Esophagus squamous epithelium (tissue), 5 donors: ENCODE measurements around the gene NEUROG1. TPM values are rescaled to one million over a fixed set of nuclear protein-coding genes. Genes with fewer than 3 reads are reported as not detected.

Experiments
- DNase-seq: peaks from one replicate; lab custom pipeline; 2025; lab: John Stamatoyannopoulos, UW
- H3K27ac ChIP-seq, 4 donors: fragments of 200-600 bp; sonication (generic); one replicate each; pipeline ENCODE4 v1.5.1; 2016 to 2019; ENCODE audit warnings: mild to moderate bottlenecking in 1 of 4
- H3K27me3 ChIP-seq, 4 donors: fragments of 200-600 bp; sonication (generic); 1 replicate in 3 of 4; 2 replicates in 1 of 4; pipeline versions ENCODE4 v1.5.1 to v1.6.0; 2017 to 2021; ENCODE audit warnings: antibody characterized with exemption in 1 of 4
- H3K36me3 ChIP-seq, 3 donors: fragments of 200-600 bp; sonication (generic); one replicate each; pipeline ENCODE4 v1.5.1; 2016 to 2019
- H3K4me1 ChIP-seq, 3 donors: fragments of 200-600 bp; sonication (generic); one replicate each; pipeline ENCODE4 v1.5.1; 2017 to 2019
- H3K4me3 ChIP-seq, 4 donors: fragments of 200-600 bp; sonication (generic); 1 replicate in 3 of 4; 2 replicates in 1 of 4; pipeline ENCODE4 v1.5.1; 2016 to 2019; ENCODE audit warnings: mild to moderate bottlenecking in 2 of 4, moderate library complexity in 1 of 4
- H3K9me3 ChIP-seq, 3 donors: fragments of 200-600 bp; sonication (generic); one replicate each; pipeline ENCODE4 v1.5.1; 2016 to 2019
- CTCF ChIP-seq, 6 experiments: fragments of 450-650 bp in 4 of 6; fragments of 200-600 bp in 2 of 6; sonication (generic) in 2 of 6; IDR thresholded peaks; one replicate each; pipeline ENCODE4 v1.5.1; 2016 to 2019; ENCODE audit warnings: antibody characterized with exemption in 6 of 6, mild to moderate bottlenecking in 4 of 6, moderate library complexity in 4 of 6
- POLR2A ChIP-seq, 4 donors: fragments of 450-650 bp; IDR thresholded peaks; one replicate each; pipeline ENCODE4 v1.6.1; 2017; ENCODE audit warnings: antibody characterized with exemption in 4 of 4, mild to moderate bottlenecking in 4 of 4, moderate library complexity in 3 of 4
- WGBS, 2 donors: methylation state at CpG; one replicate each; pipeline ENCODE4 v1.1.5; 2018; 5-methylcytosine and 5-hydroxymethylcytosine counted together
- intact Hi-C: fragments of 100-400 bp; cut with DNase I; formaldehyde crosslinking; loops from one replicate; pipeline ENCODE4 v1.15.0; 2022
- total RNA-seq, 4 donors: library from RNA; depleted of rRNA; stranded (reverse); fragments of >200 nt; gene quantifications; one replicate each; pipeline ENCODE4 v1.1.0, GENCODE V29; 2016
- donor health status: DM: yes; HTN: yes; CAD: no.

Gene NEUROG1
- total RNA-seq, 4 donors from 2014 or later, result not detected

- no peak for TF ChIP-seq POLR2A (IDR thresholded peaks at IDR 0.05)
- TF ChIP-seq CTCF (IDR thresholded peaks at IDR 0.05), result no peak
- 40 to 65% methylated on average over 41 to 46 of the region's 53 CpGs for WGBS, 2 donors
- Histone ChIP-seq H3K4me1 (peaks cover 38 to 69% (median 42%) of the 10 kb centered on the region in 3 donors), H3K27me3 (peaks cover 0 to 71% (median 0%) of the 10 kb centered on the region in 4 donors), H3K27ac (no peak overlapping the region), H3K9me3 (no peaks in the 10 kb centered on the region), H3K36me3 (no peaks in the 10 kb centered on the region), H3K4me3 (peak overlapping the region in 3 of 4 donors; percentile 42 to 58 (median 43))
- no peak for DNase-seq
- intact Hi-C loops, result no loop called here
Observed at GRCh38 chr5:135489466-135490244, 46.1 kb downstream of the NEUROG1 start.

GRCh38 chr5:135488727-135489465, 46.9 kb downstream of the NEUROG1 start:
- no peak for DNase-seq
- no peaks in the 10 kb centered on the region for H3K36me3 ChIP-seq
- WGBS, 2 donors, result 5 to 20% methylated on average over 8 to 15 of the region's 44 CpGs
- TF ChIP-seq CTCF (IDR thresholded peaks at IDR 0.05), result no peak
- peaks cover 0 to 71% (median 0%) of the 10 kb centered on the region in 4 donors for H3K27me3 ChIP-seq
- no peaks in the 10 kb centered on the region for H3K9me3 ChIP-seq
- H3K4me1 ChIP-seq, result peaks cover 31 to 61% (median 35%) of the 10 kb centered on the region in 3 donors
- intact Hi-C loops, result no loop called here
- H3K27ac ChIP-seq, result peak overlapping the region in 2 of 4 donors; percentile 16 to 36
- peak overlapping the region; percentile 10 to 58 (median 42) for H3K4me3 ChIP-seq

- H3K27me3 ChIP-seq, result peaks cover 0 to 71% (median 0%) of the 10 kb centered on the region in 4 donors
- WGBS, 2 donors, result 57% methylated on average over 9 to 11 of the region's 11 CpGs
- H3K4me3 ChIP-seq, result peak overlapping the region in 1 of 4 donors; percentile 42
- intact Hi-C loops, result no loop called here
- TF ChIP-seq CTCF (IDR thresholded peaks at IDR 0.05), result no peak
- no peak overlapping the region for H3K27ac ChIP-seq
- H3K4me1 ChIP-seq, result peaks cover 27 to 52% (median 31%) of the 10 kb centered on the region in 3 donors
- no peaks in the 10 kb centered on the region for H3K9me3 ChIP-seq
- no peak for DNase-seq
- no peaks in the 10 kb centered on the region for H3K36me3 ChIP-seq
Observed at GRCh38 chr5:135487839-135488514, 47.8 kb downstream of the NEUROG1 start.

- no peaks in the 10 kb centered on the region for H3K36me3 ChIP-seq
- no peaks in the 10 kb centered on the region for H3K9me3 ChIP-seq
- WGBS, 2 donors, result 43 to 83% methylated on average over 1 of the region's 1 CpG
- no peak overlapping the region for H3K4me3 ChIP-seq
- DNase-seq, result no peak
- H3K27me3 ChIP-seq, result peaks cover 0 to 71% (median 0%) of the 10 kb centered on the region in 4 donors
- peaks cover 18 to 42% (median 31%) of the 10 kb centered on the region in 3 donors for H3K4me1 ChIP-seq
- intact Hi-C loops, result no loop called here
- no peak overlapping the region for H3K27ac ChIP-seq
- TF ChIP-seq CTCF (IDR thresholded peaks at IDR 0.05) (no peak), POLR2A (IDR thresholded peaks at IDR 0.05) (no peak)
Observed at GRCh38 chr5:135487037-135487395, 48.7 kb downstream of the NEUROG1 start.
